HG03139 (cell line): ENCODE results near the gene GABBR1.

ENCODE experiments used
- ATAC-seq: cut with Tn5 transposase; IDR thresholded peaks from one replicate; pipeline ENCODE4 v1.9.1; 2021; ENCODE audit not compliant: unreplicated experiment

Gene GABBR1

DNA sequence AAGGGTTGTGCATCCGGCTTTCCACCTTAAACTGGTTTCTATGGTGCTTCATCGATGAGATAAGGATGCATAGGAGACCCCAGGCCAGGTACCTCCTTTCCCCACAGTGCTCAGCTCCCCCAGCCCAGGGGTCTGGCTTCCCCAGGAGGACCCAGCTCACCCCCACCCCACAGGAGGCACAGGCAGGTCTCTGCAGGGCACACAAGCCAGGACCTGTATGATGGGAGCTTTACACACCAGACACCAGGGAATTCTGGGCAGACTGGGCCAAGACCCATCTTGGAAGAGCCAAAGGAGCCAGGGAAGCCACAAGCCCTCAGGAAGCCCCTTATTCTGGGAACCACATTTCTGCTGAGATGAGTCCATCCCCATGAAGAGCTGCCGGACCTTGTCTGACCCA, 103.0 kb downstream of the GABBR1 start:
- ATAC-seq: no peak

DNA sequence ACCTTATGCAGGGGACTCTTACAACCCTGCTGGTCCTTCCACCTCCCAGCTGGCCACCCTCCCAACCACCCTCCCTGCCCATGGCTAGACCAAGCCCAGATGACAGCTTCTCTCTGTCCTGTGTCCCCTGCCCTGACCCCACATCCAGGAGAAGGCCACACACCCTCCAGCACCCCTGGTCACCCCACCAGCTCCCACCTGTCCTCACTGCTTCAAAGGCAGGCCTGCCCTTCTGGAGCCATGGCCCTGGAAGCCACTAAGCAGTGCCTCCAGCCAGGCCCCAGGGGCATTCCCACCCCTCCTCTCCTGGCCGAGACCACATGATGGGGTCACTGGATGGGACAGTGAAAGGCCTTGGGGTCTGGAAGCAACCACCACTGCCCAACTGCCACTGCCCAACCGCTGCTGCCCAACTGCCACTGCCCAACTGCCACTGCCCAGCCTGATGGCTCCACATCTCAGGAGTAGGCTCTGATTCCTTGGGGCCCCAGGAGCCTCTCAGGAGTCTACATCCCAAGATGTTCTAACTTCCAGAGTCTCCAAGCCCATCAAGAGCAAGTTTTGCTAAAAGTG, 103.9 kb downstream of the GABBR1 start:
- ATAC-seq: no peak

DNA sequence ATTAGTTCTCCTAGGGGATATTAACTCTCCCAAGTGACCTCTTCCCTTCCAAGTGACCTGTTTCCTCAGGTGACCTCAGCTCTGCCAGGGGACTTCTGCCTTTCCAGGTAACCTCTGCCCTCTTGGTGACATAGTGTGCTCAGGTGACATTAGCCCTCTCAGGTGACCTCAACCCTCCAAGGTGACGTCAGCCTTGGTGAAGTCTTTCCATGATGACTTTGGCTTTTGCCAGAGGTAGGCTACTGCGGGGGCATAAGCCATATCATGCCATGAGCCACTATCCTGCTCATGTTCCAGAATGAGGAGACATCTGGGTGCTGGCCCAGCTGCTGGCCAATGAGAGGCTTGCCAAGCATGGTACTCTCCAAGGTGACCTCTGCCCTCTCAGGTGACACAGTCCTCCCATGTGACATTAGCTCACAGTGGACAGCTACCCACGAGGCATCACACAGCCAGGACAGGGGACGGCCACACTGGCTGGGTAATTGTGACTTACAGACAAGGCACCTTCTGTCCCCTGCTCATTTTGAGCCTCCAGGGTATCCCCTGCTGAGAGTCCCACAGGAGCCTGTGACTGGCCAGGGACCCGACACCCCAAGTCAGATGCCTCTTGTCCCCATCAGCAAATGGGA, 104.6 kb downstream of the GABBR1 start:
- no peak for ATAC-seq

DNA sequence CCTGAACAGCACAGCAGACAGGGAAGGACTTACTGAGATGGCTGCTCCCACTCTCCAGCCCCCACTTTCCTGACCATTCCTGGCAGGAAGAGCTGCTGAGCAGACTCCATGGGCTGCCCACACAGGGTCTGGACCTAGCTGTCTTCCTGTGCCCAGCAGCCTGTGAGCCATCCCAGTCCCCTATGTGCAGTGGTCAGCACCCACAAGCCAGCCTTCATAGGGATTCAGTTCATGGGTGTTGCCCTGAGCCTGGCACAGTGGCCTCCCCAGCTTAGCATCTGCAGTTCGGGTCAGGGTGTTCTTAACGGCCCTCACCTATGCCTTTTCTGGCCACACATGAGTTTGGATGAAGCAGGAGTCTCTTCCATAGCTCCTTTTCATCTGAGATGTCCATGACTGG, 105.4 kb downstream of the GABBR1 start:
- no peak for ATAC-seq

DNA sequence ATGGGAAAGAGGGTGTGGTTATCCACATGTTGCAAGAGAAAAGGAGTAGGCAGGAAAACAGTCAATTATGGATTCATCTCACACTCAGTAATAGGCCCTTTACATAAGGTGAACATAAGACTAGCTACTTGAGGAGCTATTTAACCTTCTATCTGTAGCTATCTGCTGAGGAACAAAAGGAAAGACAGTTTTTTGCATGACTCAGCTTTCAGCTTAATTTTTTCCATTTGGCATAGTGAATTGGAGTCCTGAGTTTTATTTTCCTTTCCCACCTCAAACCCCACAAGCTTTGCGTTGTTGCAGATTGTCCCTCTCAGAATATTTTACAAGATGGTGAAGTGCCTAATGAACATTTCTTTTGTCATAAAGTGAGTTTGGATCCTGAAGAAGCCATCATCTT, 105.9 kb downstream of the GABBR1 start:
- ATAC-seq: no peak

DNA sequence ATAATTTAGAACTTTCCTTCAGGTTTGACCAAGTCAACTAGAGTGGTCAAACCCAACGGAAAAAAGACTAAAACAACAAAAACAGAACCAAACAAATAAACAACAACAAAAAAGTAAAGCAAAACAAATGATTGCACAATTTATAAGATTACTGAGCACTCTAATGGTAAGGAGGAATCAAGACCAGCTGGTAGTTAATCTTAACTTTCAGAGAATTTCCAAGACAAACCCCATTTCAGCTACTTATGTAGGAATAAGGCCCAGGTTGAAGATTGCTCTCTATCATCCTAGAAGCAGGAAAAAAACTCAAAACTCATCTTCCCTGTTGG, 107.7 kb downstream of the GABBR1 start:
- ATAC-seq: no peak

GRCh38 chr6:29524444-29525310, 108.3 kb downstream of the GABBR1 start:
- no peak for ATAC-seq

GRCh38 chr6:29524044-29524443, 108.9 kb downstream of the GABBR1 start:
- ATAC-seq: no peak

- ATAC-seq: no peak
Measured at GRCh38 chr6:29522227-29522626, 110.8 kb downstream of the GABBR1 start.

DNA sequence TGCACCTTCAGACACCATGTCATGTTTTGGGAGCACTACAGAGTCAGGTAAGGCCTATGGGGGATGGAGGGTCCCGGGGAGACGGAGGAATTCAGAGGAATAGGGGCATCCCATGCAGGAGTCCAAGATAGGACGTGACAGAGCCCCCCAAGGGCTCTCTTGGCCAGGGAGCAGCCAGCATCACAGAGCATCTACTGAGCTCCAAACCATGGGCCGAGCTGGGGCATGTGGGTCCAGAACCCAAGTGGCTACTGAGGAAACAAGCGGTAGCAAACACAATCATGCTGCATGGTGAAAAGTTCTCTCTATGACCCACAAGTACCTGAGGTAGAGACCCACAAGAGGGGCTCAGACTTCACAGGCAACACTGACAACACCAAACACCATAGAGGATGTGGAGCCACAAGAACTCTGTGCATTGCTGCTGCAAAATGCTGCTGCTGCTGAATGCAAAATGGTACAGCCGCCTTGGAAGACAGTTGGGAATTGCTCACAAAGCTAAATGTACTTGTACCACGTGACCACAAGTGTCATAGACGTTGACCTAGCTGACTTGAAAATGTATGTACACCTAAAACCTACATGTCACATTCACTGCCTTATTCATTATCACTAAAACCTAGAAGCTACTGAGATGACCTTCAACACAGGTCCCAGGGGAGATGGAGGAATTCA, 111.8 kb downstream of the GABBR1 start:
- ATAC-seq: no peak

GRCh38 chr6:29520232-29520631, 112.8 kb downstream of the GABBR1 start:
- no peak for ATAC-seq

- ATAC-seq: no peak
Measured at GRCh38 chr6:29519291-29520010, 113.5 kb downstream of the GABBR1 start.

DNA sequence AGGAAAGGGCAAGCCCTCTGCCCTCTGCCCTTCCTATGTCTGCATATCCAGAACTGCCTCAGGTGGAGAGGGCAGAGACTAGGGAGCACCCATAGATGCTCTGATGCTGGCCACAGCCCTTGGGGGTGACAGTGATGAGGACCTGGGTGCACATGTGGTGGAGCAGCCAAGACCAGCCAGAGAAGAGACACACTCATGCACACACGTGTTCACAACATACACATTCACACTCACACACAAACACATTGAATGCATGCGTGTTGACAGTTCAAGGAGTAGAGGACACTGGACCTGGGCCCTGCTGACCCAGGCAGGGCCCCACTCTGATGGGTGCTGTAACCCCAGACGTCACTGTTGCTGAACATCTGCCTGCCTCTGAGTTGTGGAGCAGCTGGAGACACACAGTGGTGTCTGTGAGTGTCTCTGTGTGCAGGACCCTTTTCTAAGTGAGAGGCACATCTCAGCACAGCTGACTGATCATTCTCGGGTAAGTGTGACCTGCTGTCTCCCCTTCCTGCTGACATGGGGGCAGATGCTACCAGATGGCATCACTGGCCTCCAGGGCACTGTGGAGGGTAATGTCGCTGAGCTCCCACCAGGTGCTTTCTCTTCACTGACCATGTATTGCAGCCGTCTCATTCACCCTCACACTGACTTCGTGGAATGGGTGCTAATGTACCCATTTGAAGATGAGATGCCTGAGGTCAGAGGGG, 115.1 kb downstream of the GABBR1 start:
- no peak for ATAC-seq

- no peak for ATAC-seq
Measured at GRCh38 chr6:29517245-29517644, 115.7 kb downstream of the GABBR1 start.

GRCh38 chr6:29516108-29516507, 116.9 kb downstream of the GABBR1 start:
- ATAC-seq: no peak

DNA sequence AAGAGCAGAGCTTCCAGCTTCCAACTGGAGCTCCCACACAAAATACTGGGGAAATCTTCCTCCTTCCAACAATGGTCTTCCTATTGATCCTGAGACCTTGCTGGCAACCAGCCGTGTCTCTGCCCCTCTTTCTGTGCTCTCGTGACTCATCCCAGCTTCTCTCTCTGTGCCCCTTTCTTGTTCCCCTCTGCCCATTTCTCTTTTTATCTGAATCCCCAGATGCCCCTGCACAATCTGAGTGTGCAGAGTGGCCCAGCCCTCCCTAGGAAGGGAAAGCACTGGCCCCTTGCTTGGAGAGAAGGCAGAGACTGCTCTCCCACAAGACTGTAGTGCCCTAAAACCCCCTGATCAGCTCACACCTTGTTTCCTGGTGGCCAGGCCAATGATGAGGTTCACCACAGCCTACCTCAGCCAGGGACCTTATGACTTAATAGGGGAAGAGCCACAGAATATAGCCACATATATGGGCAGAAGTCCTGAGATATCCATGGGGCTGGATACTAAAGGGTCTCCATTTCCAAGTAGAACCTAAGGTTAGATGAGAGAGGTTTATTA, 122.2 kb downstream of the GABBR1 start:
- no peak for ATAC-seq

- no peak for ATAC-seq
Measured at GRCh38 chr6:29510202-29510601, 122.8 kb downstream of the GABBR1 start.
